ENCODE data around the gene DOCK1.

Gene DOCK1

GRCh38 chr10:127150136-127150535 is 244.9 kb downstream of the DOCK1 start:
- H3K4me3 ChIP-seq (ENCODE audit: low read depth, low read length), result no peak overlapping the region
- DNase-seq (ENCODE audit: low read depth), result no peak
- TF ChIP-seq CTCF (IDR thresholded peaks at IDR 0.05; ENCODE audit: control insufficient read depth, extremely low read depth, insufficient read depth), result no peak

GRCh38 chr10:127151541-127151940 is 246.3 kb downstream of the DOCK1 start:
- no peak for TF ChIP-seq CTCF (IDR thresholded peaks at IDR 0.05; ENCODE audit: control insufficient read depth, extremely low read depth, insufficient read depth)
- no peak overlapping the region for H3K4me3 ChIP-seq (ENCODE audit: low read depth, low read length)
- DNase-seq (ENCODE audit: low read depth), result no peak

GRCh38 chr10:127151981-127152699 is 246.9 kb downstream of the DOCK1 start:
- no peak overlapping the region for H3K4me3 ChIP-seq (ENCODE audit: low read depth, low read length)
- no peak for TF ChIP-seq CTCF (IDR thresholded peaks at IDR 0.05; ENCODE audit: control insufficient read depth, extremely low read depth, insufficient read depth)
- no peak for DNase-seq (ENCODE audit: low read depth)

GRCh38 chr10:127153181-127153580 is 248.0 kb downstream of the DOCK1 start:
- no peak overlapping the region for H3K4me3 ChIP-seq (ENCODE audit: low read depth, low read length)
- no peak for TF ChIP-seq CTCF (IDR thresholded peaks at IDR 0.05; ENCODE audit: control insufficient read depth, extremely low read depth, insufficient read depth)
- DNase-seq (ENCODE audit: low read depth), result no peak

- no peak for DNase-seq (ENCODE audit: low read depth)
- no peak for TF ChIP-seq CTCF (IDR thresholded peaks at IDR 0.05; ENCODE audit: control insufficient read depth, extremely low read depth, insufficient read depth)
- H3K4me3 ChIP-seq (ENCODE audit: low read depth, low read length), result no peak overlapping the region
Observed at GRCh38 chr10:127154831-127155620, 249.8 kb downstream of the DOCK1 start.

GRCh38 chr10:127157089-127157488 is 251.9 kb downstream of the DOCK1 start:
- DNase-seq (ENCODE audit: low read depth), result no peak
- TF ChIP-seq CTCF (IDR thresholded peaks at IDR 0.05; ENCODE audit: control insufficient read depth, extremely low read depth, insufficient read depth), result no peak
- H3K4me3 ChIP-seq (ENCODE audit: low read depth, low read length), result no peak overlapping the region

Measured in LNCaP clone FGC (cell line).